Measurements from ENCODE around the gene CDC42EP1.
"Not testable (repeated sequence)": the region's sequence is repeated elsewhere in the genome, so short reads cannot be mapped to it uniquely, and the experiment has no call there.

Gene CDC42EP1, protein sequence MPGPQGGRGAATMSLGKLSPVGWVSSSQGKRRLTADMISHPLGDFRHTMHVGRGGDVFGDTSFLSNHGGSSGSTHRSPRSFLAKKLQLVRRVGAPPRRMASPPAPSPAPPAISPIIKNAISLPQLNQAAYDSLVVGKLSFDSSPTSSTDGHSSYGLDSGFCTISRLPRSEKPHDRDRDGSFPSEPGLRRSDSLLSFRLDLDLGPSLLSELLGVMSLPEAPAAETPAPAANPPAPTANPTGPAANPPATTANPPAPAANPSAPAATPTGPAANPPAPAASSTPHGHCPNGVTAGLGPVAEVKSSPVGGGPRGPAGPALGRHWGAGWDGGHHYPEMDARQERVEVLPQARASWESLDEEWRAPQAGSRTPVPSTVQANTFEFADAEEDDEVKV

DNA sequence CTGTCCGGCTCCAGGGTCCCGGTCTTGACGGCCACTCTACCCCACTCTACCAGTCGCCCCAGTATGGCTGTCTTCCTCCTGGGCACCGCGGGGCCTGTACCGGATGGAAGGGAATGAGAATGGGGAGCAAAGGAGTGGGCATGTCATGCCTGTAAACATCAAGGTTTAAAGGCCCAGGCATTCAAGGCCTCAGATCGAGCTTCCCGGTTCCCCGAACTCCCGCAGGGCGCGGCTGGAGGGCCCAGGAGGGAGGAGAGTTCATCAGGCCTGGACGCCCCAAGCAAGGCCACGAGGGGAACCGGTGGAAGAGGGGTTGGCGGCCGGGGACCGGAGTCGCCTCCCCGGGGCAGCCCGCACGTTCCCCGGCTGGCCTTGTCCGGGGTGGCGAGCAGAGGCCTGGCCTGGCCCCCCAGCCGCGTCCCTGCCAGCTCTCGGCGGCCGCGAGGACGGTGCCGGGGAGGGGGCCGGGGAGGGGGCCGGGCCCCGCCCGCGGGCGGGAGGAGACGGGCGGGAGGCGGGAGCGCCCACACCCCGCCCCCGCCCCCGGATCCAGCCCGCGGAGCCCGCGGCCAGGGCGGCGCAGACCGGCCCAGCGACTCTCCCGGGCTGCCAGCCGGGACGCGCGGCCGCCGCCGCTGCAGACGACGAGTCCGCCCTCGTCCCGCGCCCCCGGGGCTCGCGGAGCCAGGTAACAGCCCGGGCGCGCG lies at the start of gene CDC42EP1:
CDC42EP1 (plus strand) TSS at position 580 of the 707 bp plus-strand sequence. CDS start 5,870 bp downstream, outside the sequence.
- FAIRE-seq: no peak

DNA sequence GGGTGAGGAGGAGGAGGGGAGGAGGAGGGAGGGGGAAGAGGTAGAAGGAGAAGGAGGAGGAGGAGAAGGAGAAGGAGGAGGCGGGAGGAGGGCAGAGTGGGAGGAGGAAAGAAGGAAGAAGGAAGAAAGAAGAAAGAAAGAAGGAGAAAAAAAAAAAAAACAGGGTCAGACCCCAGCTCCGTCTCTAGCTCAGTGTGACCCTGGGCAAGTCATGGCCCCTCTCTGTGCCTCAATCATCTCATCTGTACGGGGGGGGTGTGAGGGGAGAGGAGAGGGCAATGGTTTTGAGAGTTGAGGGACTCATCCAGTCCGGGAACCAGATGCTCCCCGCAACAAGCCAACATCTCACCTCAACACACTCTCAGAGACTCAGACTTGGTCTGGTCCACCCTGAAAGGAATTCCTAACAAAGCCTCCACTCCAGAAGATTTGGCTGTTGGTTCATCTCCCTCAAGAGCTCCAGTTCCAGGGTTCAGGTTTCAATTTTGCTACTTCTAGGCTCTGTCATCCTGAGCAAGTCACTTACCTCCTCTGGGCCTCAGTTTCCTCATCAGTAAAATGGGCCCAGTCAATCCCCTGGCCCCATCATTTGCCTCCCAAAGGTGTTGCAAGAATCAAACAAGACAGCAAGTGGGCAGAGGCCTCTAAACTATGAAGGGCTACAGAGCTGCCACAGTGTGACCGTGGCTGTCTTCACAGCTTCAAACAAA lies 48.7 kb upstream of the CDC42EP1 start:
- FAIRE-seq: no peak

DNA sequence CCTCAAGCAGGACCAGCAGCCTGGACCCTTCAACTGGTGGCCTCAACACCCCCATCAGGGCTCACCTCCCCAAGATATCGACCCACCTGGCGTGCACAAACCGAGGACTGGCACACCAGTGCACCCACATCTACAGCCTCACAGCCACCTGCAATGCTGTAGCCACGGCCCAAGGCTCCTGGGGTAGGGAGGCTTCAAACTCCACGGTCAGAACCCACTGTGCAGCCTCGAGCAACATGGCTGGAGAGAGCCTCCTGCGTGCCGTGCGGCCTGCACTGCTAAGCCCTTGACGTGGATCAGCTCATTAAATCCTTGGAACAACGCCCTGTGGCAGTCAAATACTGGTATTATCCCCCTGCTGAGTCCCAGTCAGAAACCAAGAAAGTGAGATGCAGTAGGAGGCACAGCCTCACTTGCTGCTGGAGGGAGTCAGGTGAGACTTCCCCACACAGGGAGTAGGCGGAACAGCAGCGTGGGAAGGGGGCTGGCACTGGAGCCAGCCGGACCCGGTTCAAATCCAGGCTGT lies 45.7 kb upstream of the CDC42EP1 start:
- FAIRE-seq: no peak

DNA sequence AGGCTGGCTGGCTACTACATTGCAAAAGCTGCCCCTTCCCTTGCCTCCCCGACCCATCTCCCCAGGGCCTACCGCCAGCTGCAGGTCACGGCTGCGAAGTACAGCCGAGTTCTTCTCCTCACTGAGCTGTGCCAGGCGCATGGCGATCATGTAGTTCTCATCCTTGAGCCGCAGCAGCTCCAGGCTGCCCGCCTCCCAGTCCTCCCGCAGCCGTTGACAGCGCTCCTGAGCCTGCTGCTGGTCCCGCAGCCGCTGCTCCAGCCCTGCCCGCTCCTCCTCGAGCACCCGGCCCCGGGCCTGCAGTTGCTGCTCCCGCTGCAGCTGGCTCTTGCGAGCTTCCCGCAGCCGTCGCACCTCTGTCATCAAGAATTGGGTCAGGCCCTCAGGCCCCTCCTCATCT lies 44.4 kb upstream of the CDC42EP1 start:
- FAIRE-seq: no peak

DNA sequence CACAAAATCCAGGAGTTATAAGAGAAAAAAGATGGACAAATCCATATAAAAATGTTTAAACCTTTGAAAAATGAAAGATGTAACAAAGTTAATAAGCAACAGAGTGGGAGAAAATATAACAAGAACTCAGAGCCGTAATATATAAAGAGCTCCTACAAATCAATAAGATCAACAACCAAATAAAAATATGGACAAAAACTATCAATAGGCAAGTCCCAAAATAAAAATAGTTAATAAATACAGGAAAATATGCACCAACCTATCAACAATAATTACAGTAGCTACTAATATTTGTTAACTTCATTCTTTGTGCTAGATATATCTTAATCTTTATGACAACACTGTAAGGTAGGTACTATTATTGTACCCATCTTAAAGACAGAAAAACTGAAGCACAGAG lies 43.8 kb upstream of the CDC42EP1 start:
- no peak for FAIRE-seq

DNA sequence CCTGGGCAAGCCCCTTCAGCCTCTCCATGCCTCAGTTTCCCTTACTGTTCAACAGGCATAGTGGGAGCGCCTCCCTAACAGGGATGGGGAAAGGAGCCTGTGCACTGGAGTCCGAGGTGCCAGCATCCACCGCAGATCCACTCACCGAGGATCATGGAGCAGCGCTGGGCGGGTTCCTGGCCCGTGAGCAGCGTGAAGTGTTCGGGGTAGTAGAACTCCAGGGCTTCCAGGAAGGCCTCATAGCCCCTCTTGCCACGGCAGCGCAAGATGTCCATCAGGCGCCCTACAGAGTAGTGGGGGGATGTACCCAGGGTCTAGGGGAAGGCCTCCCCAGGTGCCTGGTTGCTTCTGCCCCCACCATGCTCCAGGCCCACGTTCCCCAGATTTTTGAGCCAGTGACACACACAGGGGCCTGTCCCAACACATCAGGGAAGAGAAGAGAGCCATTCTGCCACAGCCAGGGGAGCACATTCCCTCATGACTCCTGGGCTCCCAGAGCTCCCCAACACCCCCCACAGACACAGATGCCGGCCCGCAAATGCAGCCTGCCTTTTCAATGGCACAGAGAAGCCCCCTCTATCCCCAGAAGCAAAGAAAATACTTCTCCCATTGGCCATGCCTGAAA lies 42.3 kb upstream of the CDC42EP1 start:
- FAIRE-seq: no peak

DNA sequence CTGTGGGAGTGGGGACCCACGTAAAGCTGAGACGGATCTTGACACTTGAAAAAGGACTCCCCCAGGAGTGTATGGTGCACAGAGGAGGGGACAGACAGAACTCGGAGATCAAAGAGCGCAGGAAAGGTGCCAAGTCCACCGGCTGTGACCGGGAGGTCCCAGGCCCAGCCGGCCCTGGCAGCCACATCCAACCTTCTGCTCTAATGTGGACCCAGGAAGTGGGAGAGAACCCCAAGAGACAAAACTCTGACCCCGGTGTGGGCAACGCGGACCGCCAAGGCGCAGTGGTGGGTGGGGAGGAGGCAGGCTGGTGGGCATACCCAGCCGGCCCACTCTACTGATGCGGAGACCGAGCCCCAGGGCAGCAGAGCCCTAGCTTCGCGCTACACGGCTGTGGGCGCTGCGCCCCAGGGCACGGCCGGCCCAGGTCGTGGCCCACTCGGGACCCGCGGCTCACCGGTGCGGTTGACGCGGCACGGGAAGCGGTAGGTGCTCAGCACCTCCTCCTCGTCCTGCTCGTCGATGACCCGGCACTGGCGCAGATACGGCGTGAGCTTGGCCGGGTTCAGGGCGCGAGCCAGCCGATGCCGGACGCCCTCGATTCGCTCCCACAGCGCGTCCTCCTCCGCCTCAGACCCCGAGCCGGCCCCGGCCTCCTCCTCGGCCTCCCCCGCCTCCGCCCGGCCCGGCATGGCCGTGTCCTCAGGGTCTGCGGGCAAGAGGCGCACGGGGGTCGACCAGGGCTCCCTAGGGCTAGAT lies 41.6 kb upstream of the CDC42EP1 start:
- no peak for FAIRE-seq

DNA sequence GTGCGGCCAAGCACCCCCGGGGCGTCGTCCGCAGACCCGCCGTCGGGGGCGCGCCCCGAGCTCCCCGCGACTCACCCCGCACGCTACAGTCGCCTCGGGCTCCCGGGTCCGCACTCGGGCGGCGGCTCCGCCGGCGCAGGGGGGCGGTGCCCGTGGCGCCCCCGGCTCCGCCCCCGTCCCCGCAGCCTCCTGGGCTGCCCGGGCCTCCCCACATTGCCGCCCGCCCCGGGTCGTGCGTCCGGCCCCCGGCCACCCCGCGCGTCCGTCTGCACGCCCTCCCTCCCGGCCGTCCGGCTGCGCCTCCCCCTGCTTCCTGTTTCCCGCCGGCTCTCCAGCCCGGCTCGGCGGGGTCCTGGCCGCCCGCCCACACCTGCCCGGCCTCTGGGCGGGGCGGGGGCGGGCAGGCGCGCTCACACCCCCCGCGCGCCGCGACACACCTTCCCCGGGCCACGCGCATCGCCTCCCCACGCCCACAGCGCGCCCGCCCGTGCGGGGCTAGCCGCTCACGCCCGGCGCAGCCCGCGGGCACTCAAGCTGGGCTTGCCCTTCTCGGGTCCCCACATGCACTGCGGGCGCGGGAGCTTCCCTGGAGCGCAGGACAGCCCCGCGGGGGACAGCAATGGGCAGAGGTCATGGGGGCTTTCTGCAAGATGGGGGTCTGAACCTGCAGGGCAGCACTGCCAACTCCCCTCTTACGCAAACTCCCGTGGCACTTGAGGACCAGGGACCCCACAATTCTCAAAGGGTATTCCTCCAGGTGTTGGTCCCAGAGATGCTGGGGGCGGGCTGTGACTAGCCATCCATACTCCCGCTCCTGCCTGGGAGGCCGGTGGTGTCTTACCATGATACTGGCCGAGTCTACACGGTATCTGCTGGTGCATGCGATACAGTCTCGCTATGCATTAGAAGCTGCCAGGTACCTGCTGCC lies 40.7 kb upstream of the CDC42EP1 start, which contains the start of gene CARD10:
CARD10 (minus strand) TSS at position 148 of the 928 bp plus-strand sequence. CDS start 215 bp downstream, outside the sequence.
- no peak for FAIRE-seq

DNA sequence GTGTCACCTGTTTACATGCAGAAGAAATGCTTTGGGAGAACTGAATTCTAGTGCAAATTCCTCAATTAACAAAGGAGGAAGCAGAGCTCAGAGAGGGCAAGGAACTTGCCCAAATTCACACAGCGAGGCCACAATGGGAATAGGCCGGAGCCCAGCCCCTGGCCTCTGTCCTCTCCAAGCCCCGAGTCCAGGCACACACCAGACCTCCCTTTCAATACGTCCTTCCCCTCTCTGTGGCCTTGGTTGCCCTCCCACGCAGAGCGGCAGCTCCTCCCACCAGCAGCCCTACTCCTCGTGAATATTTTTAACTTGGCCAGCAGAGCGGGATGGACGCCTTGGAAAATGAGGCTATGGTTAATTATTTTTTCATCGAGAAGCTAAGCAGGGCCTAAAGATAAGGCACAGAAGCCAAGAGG lies 39.5 kb upstream of the CDC42EP1 start:
- no peak for FAIRE-seq

DNA sequence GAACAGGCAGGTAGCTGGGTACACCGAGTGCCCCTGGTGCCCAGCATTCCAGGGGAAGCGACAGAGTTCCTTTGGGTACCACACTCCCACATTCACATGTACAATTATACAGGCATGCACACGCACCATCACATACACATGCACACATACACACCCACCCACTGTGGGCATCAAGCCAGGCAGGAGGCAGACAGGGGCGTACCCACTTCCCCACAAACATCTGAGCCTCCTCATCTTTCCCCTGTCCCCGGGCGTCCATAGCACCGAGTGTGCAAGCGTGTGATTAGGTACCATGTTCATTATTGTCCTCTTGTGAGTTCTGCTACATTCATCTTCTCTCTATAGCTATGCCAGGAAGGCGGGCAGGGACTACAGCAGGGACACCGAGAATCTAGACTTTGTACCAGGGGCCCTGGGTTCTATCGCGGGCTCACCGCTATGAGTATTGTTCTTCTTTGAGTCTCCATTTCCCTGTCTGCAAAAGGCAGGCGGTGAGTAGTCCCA lies 39.0 kb upstream of the CDC42EP1 start:
- no peak for FAIRE-seq

DNA sequence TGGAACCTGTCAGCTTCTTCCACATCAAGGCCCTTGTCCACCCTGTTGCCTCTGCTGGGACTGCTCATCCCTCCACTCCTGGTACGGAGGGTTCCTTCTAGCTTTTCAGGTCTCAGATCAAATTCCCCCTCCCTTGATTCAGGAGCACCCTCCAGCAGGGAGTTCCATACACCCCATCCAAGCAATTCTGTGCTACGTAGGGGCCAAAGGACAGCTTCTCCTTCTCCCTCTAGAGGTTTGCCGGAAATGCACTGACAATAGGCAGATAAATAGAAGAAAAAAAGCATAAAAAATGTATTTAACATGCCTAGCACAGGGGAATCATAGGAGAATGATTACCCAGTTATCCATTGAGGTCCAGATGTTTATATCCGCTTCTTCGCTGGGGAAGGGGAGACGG lies 37.8 kb upstream of the CDC42EP1 start:
- FAIRE-seq: no peak

DNA sequence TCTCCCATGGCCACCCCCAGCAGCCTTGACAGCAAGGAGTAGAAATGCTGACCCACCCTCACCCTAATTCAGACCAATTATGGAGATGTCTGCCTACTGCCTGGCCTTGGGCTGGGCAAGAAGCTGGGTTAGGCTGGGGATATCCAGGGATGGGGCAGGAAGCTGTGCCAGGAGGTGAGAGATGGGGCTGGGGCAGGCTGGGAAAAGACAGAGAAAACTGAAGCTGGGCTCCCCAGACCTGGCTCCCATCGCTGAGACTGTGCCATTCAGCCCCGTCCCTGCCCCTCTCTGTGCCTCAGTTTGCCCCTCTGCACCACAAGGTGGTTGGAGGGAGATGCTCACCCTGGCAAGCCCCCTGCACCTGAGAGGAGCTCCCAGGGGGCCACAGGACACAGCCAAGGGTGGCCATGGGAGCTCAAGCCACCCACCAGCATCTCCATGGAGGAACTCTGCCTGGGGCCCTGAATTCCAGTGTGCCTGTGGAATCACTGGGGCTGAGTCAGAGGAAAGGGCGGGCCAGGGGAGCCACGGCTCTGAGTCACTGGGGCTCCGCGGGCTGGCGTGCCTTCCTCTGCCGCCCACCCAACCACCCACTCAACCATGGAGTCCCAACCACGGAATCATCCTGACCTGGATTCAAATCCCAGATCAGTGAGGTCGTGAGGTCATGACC lies 35.1 kb upstream of the CDC42EP1 start:
- FAIRE-seq: no peak

DNA sequence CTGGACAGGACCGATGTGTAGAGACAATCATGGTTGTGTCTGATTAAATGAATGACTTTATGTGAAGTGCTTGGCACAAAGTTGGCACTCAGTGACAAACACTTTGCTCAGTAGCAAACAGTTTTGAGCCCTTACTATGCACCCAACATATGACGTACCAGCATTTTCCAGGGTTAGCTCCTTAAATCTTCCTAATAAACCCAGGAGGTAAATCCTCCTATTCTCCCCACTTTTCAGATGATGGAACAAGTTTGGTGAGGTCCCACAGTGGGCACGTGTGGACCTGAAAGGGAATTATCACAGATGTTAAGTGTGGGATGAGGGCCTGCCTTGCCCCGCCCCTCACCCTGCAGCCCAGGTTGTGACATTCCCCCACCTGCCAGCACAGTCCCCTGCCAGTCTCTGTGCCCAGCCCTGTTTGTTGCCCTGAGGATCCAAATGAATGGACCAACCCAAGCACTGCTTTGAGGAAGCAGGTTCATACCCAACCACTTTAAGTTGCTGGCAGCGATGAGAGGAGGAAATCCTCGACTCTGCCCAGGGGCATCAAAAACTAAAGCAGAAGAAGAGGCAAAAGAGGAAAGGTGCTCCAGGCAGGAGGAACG lies 34.4 kb upstream of the CDC42EP1 start:
- FAIRE-seq: no peak

DNA sequence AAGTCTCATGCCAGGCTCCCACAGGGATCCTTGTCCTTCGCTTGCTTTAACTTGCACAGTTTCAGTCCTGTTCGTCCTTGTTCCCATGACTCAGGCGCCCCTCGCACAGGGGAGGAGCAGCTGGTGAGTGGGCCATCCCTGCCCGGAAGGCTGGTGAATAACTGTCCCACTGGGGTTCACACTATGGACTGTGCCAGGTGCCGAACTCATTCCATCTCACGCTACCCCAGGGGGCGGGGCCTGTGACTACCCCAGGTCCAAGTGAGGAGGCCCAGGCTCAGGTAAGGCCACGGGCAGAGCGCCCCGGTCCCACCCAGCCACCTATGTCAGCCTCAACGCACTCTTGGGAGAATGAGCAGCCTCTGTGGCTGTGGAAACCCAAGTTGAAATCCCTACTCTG lies 33.9 kb upstream of the CDC42EP1 start:
- FAIRE-seq: no peak

DNA sequence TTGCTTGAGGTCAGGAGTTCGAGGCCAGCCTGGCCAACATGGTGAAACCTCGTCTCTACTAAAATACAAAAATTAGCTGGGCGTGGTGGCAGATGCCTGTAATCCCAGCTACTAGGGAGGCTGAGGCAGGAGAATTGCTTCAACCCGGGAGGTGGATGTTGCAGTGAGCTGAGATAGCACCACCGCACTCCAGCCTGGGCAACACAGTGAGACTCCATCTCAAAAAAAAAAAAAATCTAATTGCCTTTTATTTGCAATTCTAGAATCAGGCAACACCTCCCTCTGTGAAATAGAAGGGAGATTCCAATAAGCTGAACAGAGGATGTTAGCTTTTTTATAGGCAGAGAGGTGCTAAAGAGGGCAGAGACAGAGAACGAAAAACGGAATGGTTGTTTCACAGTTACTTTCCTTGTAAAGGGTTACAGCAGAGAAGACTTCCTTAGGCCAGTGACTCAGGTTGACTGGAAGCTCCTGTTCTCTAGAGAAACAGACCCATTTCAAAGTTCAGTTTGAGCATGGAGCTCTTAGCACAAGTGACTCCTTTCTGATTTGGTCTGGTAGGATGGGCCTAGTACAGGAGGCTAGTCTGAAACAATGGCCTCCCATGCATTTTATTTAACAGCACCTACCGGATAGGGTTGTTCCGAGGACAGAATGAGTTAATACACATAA lies 33.1 kb upstream of the CDC42EP1 start:
- not testable (repeated sequence) for FAIRE-seq

DNA sequence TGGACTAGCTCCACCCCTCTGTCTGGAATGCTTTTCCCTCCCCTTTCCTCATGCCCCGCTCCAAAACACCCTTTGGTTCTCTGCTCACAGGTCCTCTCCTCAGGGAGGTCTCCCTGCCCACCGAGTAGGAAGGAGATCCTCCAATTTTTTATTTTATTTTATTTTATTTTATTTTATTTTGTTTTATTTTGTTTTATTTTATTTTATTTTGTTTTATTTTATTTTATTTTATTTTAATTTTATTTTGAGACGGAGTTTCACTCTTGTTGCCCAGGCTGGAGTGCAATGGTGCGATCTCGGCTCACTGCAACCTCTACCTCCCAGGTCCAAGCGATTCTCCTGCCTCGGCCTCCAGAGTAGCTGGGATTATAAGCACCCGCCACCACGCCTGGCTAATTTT lies 32.3 kb upstream of the CDC42EP1 start:
- not testable (repeated sequence) for FAIRE-seq

DNA sequence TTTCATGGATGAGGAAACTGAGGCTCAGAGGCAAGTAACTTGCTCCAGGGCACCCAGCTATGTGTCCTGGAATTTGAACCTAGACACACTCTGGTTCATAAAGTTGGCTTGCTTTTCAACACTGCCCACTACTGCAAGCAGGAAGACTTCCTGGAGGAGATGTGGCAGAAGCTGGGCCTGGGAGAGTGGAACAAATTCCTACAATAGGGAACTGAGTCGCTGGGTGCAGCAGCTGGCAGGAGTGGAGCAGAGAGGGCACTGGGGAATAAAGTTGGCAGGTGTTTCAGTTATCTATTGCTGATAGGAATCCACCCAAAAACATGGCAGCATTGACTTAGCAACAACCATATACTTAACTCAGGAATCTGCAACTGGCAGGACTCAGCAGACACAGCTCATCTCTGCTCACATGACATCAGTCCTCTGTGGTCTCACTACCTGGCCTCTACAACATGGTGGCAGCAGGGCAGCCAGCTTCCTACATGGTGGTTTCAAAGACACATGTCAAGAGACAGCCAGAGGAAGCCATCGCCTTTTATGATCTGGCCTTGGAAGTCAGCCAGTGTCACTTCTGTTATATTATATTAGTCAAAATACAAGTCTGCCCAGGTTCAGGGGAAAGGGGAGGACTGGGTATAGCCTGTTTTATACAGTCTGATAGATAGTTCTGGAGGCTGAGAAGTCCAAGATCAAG lies 30.5 kb upstream of the CDC42EP1 start:
- FAIRE-seq: no peak

DNA sequence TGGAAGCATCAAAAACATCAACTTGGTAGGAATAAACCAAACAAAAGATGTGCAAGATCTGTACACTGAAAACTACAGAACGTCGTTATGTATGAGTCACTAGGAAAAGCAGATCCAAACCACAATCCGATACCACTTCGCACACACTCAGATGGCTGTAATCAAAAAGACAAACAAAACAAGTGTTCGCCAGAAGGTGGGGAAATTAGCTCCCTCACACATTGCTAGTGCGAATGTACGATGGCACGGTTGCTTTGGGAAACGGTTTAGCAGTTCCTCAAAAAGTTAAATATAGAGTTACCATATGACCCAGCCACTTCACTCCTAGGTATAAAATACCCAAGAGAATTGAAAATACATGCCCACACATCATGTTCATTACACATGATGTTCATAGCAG lies 26.3 kb upstream of the CDC42EP1 start:
- no peak for FAIRE-seq
